Activated CD8-positive, alpha-beta T cell treated with anti-CD3 and anti-CD28 coated beads for 36 hours (primary cell): ENCODE data around the gene NPHP4. TPM values are rescaled to one million over a fixed set of nuclear protein-coding genes. Genes with fewer than 3 reads are reported as not detected.
"Not testable (repeated sequence)": the region's sequence is repeated elsewhere in the genome, so short reads cannot be mapped to it uniquely, and the experiment has no call there.

Source experiments
- ATAC-seq: fragments of 200-7000 bp; cut with Tn5 transposase; one replicate; pipeline ENCODE4 v1.10.0; 2021; ENCODE audit warnings: mild to moderate bottlenecking, moderate library complexity
- CTCF ChIA-PET: fragments of 350-600 bp; sonication (Branson Sonifier 250); formaldehyde crosslinking; loops from one replicate; lab custom pipeline; 2021; ENCODE audit warnings: antibody characterized with exemption; lab: Charles Lee
- POLR2A ChIA-PET: fragments of 350-600 bp; sonication (Branson Sonifier 250); formaldehyde crosslinking; loops from one replicate; lab custom pipeline; 2021; ENCODE audit warnings: antibody characterized with exemption; lab: Charles Lee
- DNase-seq: peaks from one replicate; pipeline ENCODE4 v3.0.0-alpha.2; 2020
- H3K27ac Mint-ChIP-seq: one replicate; pipeline ENCODE4 v1.8.0; 2021; ENCODE audit warnings: mild to moderate bottlenecking, mixed read lengths
- H3K27me3 Mint-ChIP-seq: one replicate; pipeline ENCODE4 v1.8.0; 2021; ENCODE audit warnings: mixed read lengths
- H3K36me3 Mint-ChIP-seq: one replicate; pipeline ENCODE4 v1.8.0; 2021; ENCODE audit warnings: low read depth, mixed read lengths
- H3K4me1 Mint-ChIP-seq: one replicate; pipeline ENCODE4 v1.8.0; 2021; ENCODE audit warnings: low read depth, mixed read lengths
- H3K4me3 Mint-ChIP-seq: one replicate; pipeline ENCODE4 v1.8.0; 2021; ENCODE audit warnings: mild to moderate bottlenecking, moderate library complexity, mixed read lengths
- H3K9me3 Mint-ChIP-seq: one replicate; pipeline ENCODE4 v1.8.0; 2021; ENCODE audit warnings: mixed read lengths
- CTCF ChIP-seq: fragments of 200-600 bp; IDR thresholded peaks from one replicate; pipeline ENCODE4 v1.8.0; 2022; ENCODE audit warnings: antibody characterized with exemption, mild to moderate bottlenecking
- intact Hi-C: fragments of 100-400 bp; cut with micrococcal nuclease; formaldehyde crosslinking; loops from one replicate; pipeline ENCODE4 v1.10.0; 2022
- total RNA-seq, 2 experiments: library from RNA; stranded (reverse); gene quantifications; one replicate each; pipeline ENCODE4 v1.2.3, GENCODE V29; 2021

Gene NPHP4
- total RNA-seq, 2 experiments from 2014 or later = 16.5 to 16.8 TPM

- Mint-ChIP-seq H3K27me3 (no peaks in the 10 kb centered on the region), H3K9me3 (no peaks in the 10 kb centered on the region), H3K4me1 (no peaks in the 10 kb centered on the region), H3K27ac (no peak overlapping the region), H3K4me3 (no peak overlapping the region), H3K36me3 (no peaks in the 10 kb centered on the region)
- no peak for TF ChIP-seq CTCF
- CTCF ChIA-PET = no interaction called here
- DNase-seq (no peak), ATAC-seq (no peak)
- POLR2A ChIA-PET = no interaction called here
- intact Hi-C loops = no loop called here
Measured at GRCh38 chr1:5857011-5857410, 135.2 kb downstream of the NPHP4 start.

DNA sequence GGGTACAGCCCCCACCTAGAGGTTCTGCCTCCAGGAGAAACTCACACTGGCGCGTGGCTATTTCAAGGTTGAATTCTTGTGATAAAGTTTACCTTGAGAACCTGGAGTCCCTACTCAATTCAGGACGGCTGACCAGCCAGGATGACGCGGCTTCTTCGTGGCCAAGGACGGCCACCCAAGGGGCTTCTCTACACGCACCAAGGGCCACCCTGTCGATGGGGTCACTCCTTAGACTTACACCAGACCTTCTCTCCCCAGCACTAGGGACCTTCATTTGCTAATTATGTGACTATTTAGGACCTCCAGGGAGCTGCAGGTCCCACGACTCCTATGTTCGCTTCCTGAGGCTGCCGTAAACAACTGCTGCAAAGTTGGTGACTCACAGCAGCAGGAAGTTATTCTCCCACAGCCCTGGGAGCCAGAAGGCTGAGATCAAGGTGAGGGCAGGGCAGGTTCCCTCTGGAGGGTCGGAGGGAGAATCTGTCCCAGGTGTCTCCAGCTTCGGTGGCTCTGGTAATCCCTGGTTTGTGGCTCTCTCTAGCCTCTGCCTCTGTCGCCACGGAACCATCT is 135.9 kb downstream of the NPHP4 start:
- Mint-ChIP-seq H3K4me3 (no peak overlapping the region), H3K4me1 (no peaks in the 10 kb centered on the region), H3K27me3 (no peaks in the 10 kb centered on the region), H3K27ac (no peak overlapping the region), H3K36me3 (no peaks in the 10 kb centered on the region), H3K9me3 (no peaks in the 10 kb centered on the region)
- DNase-seq = no peak
- TF ChIP-seq CTCF = no peak
- ATAC-seq = no peak
- intact Hi-C loops = no loop called here
- ChIA-PET POLR2A (no interaction called here), CTCF (no interaction called here)

- Mint-ChIP-seq H3K27ac (no peak overlapping the region), H3K9me3 (no peaks in the 10 kb centered on the region), H3K4me1 (no peaks in the 10 kb centered on the region), H3K27me3 (no peaks in the 10 kb centered on the region), H3K4me3 (no peak overlapping the region), H3K36me3 (no peaks in the 10 kb centered on the region)
- TF ChIP-seq CTCF = no peak
- ChIA-PET POLR2A (no interaction called here), CTCF (no interaction called here)
- intact Hi-C loops = no loop called here
- ATAC-seq (no peak), DNase-seq (no peak)
Measured at GRCh38 chr1:5855196-5855897, 136.9 kb downstream of the NPHP4 start.

GRCh38 chr1:5854754-5855153 is 137.5 kb downstream of the NPHP4 start:
- Mint-ChIP-seq H3K27ac (no peak overlapping the region), H3K4me3 (no peak overlapping the region), H3K36me3 (no peaks in the 10 kb centered on the region), H3K9me3 (no peaks in the 10 kb centered on the region), H3K27me3 (no peaks in the 10 kb centered on the region), H3K4me1 (no peaks in the 10 kb centered on the region)
- intact Hi-C loops = no loop called here
- no peak for TF ChIP-seq CTCF
- ChIA-PET POLR2A (no interaction called here), CTCF (no interaction called here)
- DNase-seq (no peak), ATAC-seq (no peak)

DNA sequence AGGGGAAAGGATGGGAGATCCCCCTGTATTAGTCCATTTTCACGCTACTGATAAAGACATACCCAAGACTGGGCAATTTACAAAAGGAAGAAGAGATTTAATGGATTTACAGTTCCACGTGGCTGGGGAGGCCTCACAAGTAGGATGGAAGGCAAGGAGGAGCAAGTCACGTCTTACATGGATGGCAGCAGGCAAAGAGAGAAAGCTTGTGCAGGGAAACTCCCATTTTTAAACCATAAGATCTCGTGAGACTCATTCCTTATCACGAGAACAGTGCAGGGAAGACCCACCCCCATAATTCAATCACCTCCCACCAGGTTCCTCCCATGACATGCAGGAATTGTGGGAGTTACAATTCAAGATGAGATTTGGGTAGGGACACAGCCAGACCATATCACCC is 138.4 kb downstream of the NPHP4 start:
- H3K36me3 Mint-ChIP-seq, H3K9me3 Mint-ChIP-seq, ATAC-seq, DNase-seq, intact Hi-C loops, H3K27me3 Mint-ChIP-seq, H3K4me3 Mint-ChIP-seq, CTCF ChIA-PET, H3K27ac Mint-ChIP-seq, H3K4me1 Mint-ChIP-seq, POLR2A ChIA-PET: not testable (repeated sequence)
